Measurements from ENCODE around the gene DACH1. TPM values are rescaled to one million over a fixed set of nuclear protein-coding genes. Genes with fewer than 3 reads are reported as not detected.

The DACH1 gene
- total and polyA plus RNA-seq, 2 of the 8 experiments (the other 6 are each of a cell fraction or from before 2014, with no cell fraction given): 0.12 to 0.67 TPM

- H3K4me1 ChIP-seq (replicated peaks in 1 of 4; ENCODE audit: control insufficient read depth in 3 of 4, insufficient read depth in 4 of 4, low read length in 3 of 4): no peaks in the 10 kb centered on the region; a peak in 1 of 7 replicates
- 94% methylated on average over 1 of the region's 1 CpG; no CpG with 5 or more reads in 1 of the 2 experiments for WGBS, 2 experiments (ENCODE audit: extremely low coverage in 1 of 2, insufficient coverage in 1 of 2, insufficient read length in 1 of 2, insufficient replicate concordance in 2 of 2, low coverage in 1 of 2, low lambda C conversion rate in 2 of 2, missing lambda C conversion rate in 1 of 2)
- CTCF ChIA-PET (ENCODE audit: partially characterized antibody): interaction anchor here (1.2 kb wide), 1 partner anchor 16 kb away, joined by 4 read pairs; no protein-coding TSS in a partner anchor
- TF ChIP-seq CEBPB (IDR thresholded peaks at IDR 0.05; ENCODE audit: low read depth, low read length) (no peak), TCF12 (IDR thresholded peaks at IDR 0.05; ENCODE audit: low read depth, low read length) (no peak), POLR2AphosphoS5 (IDR thresholded peaks at IDR 0.05; ENCODE audit: low read depth, low read length) (no peak), JUND (IDR thresholded peaks at IDR 0.05; ENCODE audit: low read length) (no peak), MAX (IDR thresholded peaks at IDR 0.05) (no peak), EGR1 (IDR thresholded peaks at IDR 0.05; ENCODE audit: borderline replicate concordance, low read depth, low read length) (no peak), RFX5 (IDR thresholded peaks at IDR 0.05; ENCODE audit: borderline replicate concordance, low read depth, low read length) (no peak), BRCA1 (IDR thresholded peaks at IDR 0.05; ENCODE audit: low read depth, low read length) (no peak), EP300 (IDR thresholded peaks at IDR 0.05; ENCODE audit: borderline replicate concordance in 1 of 2, low read depth in 2 of 2, low read length in 2 of 2) (no peak), ZNF274 (IDR thresholded peaks at IDR 0.05; ENCODE audit: borderline replicate concordance, extremely low read depth, low read length) (no peak), FOSL1 (IDR thresholded peaks at IDR 0.05; ENCODE audit: insufficient read depth, low read depth, low read length) (no peak), HDAC6 (IDR thresholded peaks at IDR 0.05; ENCODE audit: low read depth, low read length) (no peak), CHD2 (IDR thresholded peaks at IDR 0.05; ENCODE audit: low read length) (no peak), SIN3A (conservative IDR thresholded peaks at IDR 0.05 in 1 of 2, IDR thresholded peaks at IDR 0.05 in 1 of 2; ENCODE audit: low read depth in 1 of 2, low read length in 2 of 2) (no peak), BACH1 (IDR thresholded peaks at IDR 0.05; ENCODE audit: low read length) (no peak), ASH2L (IDR thresholded peaks at IDR 0.05; ENCODE audit: low read length) (no peak)
Observed at GRCh38 chr13:71695662-71696061, 171.3 kb downstream of the DACH1 start.

More at GRCh38 chr13:71695662-71696061, 171.3 kb downstream of the DACH1 start:
- no peaks in the 10 kb centered on the region for H3K9me3 ChIP-seq (ENCODE audit: insufficient read depth in 2 of 2, low read depth in 1 of 2, low read length in 1 of 2)
- H2AK5ac ChIP-seq (ENCODE audit: low read depth, low read length): no peak overlapping the region
- H3K23ac ChIP-seq (ENCODE audit: insufficient read length): no peak overlapping the region
- no peaks in the 10 kb centered on the region for H3K27me3 ChIP-seq (replicated peaks in 1 of 4; ENCODE audit: control insufficient read depth in 3 of 4, extremely low read depth in 1 of 4, insufficient read depth in 3 of 4, low read length in 3 of 4)
- no peak overlapping the region for H3K4ac ChIP-seq (replicated peaks; ENCODE audit: insufficient read length, low read depth, low read length)
- POLR2A ChIA-PET (ENCODE audit: partially characterized antibody): interaction anchor here (0.6 kb wide), 1 partner anchor 131 kb away, joined by 3 read pairs; no protein-coding TSS in a partner anchor
- H3K9ac ChIP-seq (replicated peaks in 1 of 4; ENCODE audit: extremely low read depth in 1 of 4, low read depth in 3 of 4, low read length in 3 of 4): no peak overlapping the region
- no peaks in the 10 kb centered on the region for H3K23me2 ChIP-seq (ENCODE audit: low read depth, low read length)
- no peak overlapping the region for H2AFZ ChIP-seq (ENCODE audit: low read length)
- no peak overlapping the region for H3K4me2 ChIP-seq (ENCODE audit: insufficient read depth in 1 of 2, low read depth in 2 of 2, low read length in 2 of 2)
- H2BK15ac ChIP-seq (ENCODE audit: low read length): no peak overlapping the region
- H4K8ac ChIP-seq (ENCODE audit: extremely low read depth, insufficient read depth, low read length): no peak overlapping the region
- no peak overlapping the region for H4K91ac ChIP-seq (replicated peaks; ENCODE audit: insufficient read length, low read length)
- no peak overlapping the region for H3K14ac ChIP-seq (ENCODE audit: insufficient read length)
- H3K4me3 ChIP-seq (ENCODE audit: extremely low read depth in 1 of 4, insufficient read depth in 2 of 4, low read depth in 3 of 4, low read length in 4 of 4): no peak overlapping the region
- H2BK120ac ChIP-seq (replicated peaks; ENCODE audit: low read depth, low read length): no peak overlapping the region
- H2BK20ac ChIP-seq (ENCODE audit: low read length): no peak overlapping the region
- no peak overlapping the region for H4K5ac ChIP-seq (ENCODE audit: insufficient read length, low read depth, low read length)
- H3K27ac ChIP-seq (ENCODE audit: low read depth, low read length): no peak overlapping the region
- H3K79me2 ChIP-seq (ENCODE audit: control insufficient read depth in 1 of 2, insufficient read depth in 2 of 2, low read length in 2 of 2): no peaks in the 10 kb centered on the region
- FAIRE-seq (no peak), DNase-seq (ENCODE audit: low read depth in 1 of 2, low spot score in 2 of 2) (no peak)
- no peaks in the 10 kb centered on the region for H3K79me1 ChIP-seq (ENCODE audit: low read depth, low read length)
- H3K56ac ChIP-seq (replicated peaks; ENCODE audit: insufficient read length, low read depth, low read length): no peak overlapping the region
- H2BK5ac ChIP-seq (ENCODE audit: low read depth, low read length): no peak overlapping the region
- H3K36me3 ChIP-seq (ENCODE audit: control insufficient read depth in 2 of 4, insufficient read depth in 4 of 4, low read length in 3 of 4): no peaks in the 10 kb centered on the region
- H3K18ac ChIP-seq (ENCODE audit: extremely low read depth, low read length): no peak overlapping the region
- H2BK12ac ChIP-seq (ENCODE audit: low read depth, low read length): no peak overlapping the region
- H4K20me1 ChIP-seq (replicated peaks in 1 of 2; ENCODE audit: control insufficient read depth in 1 of 2, insufficient read depth in 2 of 2, low read length in 2 of 2): no peaks in the 10 kb centered on the region

Measured in H1 (cell line).